Erythroblast (primary cell): ENCODE data around the gene CFAP45.

ENCODE experiments used
- GATA1 ChIP-seq: IDR thresholded peaks from 2 replicates; pipeline ENCODE4 v1.6.1; 2011; ENCODE audit warnings: low read depth, mild to moderate bottlenecking, control low read depth, low read length, moderate library complexity
- POLR2A ChIP-seq: IDR thresholded peaks from 2 replicates; pipeline ENCODE4 v1.6.1; 2011; ENCODE audit warnings: mild to moderate bottlenecking, low read length

DNA sequence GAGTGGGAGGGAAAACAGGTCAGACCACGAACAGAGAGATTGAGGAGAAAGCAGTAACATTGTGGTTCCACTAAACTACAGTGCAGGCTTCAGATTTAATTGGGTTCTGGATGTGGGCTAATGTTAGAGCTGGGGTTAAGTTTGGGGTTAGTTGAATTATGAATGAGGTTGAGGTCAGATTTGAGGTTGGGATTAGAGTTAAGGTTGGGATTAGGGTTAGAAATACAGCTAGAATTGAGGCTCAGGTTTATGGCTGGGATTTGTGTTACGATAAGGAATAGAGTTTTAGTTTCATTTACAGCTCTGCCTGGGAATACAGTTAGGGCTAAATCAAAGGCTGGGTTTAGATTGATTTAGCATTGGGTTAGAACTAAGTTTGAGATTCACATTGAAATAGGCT, 35.7 kb downstream of the CFAP45 start:
- TF ChIP-seq POLR2A (no peak), GATA1 (no peak)
